D341Med (cell line): ENCODE results near the gene RICTOR.

ENCODE experiments used
- DNase-seq: peaks from one replicate; pipeline ENCODE4 v3.0.0; 2012; ENCODE audit warnings: low spot score

RICTOR gene

DNA sequence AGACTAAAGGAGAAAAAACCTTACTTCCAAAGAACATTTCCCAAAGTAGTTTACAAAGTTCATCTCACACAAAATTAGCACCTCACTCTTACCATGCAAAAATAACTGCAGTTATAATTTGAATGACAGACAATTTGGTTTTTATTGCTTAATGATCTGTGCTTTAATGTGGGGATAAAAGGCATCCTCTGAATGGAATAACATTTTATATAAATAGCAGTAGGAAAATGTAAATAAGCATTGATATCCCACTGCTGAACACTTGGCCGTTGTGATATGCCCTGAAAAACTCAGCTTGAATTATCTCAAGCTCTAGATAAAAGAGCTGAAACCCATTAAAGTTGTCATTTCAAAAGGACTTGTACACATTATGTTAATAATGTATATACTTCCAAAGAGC lies 135.2 kb downstream of the RICTOR start:
- no peak for DNase-seq

DNA sequence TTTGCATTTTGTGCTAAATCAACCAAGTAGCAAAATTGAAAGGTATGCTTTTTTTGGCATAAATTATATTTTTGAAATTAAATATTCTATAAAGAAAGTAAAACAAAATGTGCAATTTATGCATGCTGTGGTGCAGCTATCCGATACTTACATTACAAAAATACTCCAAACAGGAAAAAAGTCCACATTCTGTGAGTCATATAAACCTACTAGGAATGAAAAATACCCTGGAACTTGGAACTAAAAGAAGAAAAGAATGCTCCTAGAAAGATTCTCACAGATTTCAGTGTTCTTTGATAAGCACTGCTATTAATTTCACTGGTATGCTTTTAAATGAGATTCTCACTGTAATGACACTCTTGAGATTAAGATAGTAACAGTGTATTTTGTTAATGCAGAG lies 135.8 kb downstream of the RICTOR start:
- no peak for DNase-seq

DNA sequence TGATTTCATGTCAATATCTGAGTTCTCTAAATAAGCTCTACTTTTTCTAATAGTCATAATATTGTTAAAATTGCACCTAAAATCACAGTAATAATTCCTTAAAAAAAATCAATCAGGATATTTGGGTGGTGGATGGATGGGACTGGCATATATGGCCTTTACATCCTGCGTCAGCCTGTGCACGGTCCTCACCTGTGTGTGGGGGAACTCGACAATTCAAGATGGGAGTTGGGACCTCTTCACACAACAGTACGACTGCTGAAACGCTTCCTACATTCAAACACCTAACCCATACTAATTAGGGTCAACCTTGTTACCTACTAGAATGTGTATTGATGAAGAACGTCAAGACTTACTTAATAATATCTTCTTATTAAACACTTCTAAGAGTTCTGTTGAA lies 137.9 kb downstream of the RICTOR start:
- no peak for DNase-seq

DNA sequence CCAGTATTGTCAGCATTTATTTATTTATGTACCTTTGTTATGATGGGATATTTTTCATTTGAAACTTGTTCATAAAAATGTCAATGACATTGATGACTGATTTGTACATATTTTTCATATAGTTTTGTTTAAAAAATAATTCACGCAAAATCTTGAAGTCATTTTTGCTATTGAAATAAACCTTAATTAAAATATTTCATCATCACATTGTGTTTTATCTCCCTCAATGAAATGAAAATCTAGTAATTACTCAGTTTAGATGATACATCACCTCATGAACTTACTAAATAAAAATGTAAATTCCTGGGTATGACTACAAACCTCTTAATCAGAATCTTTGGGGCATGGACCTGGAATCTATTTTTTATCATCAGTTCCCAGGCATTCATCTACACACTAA lies 138.8 kb downstream of the RICTOR start:
- no peak for DNase-seq

DNA sequence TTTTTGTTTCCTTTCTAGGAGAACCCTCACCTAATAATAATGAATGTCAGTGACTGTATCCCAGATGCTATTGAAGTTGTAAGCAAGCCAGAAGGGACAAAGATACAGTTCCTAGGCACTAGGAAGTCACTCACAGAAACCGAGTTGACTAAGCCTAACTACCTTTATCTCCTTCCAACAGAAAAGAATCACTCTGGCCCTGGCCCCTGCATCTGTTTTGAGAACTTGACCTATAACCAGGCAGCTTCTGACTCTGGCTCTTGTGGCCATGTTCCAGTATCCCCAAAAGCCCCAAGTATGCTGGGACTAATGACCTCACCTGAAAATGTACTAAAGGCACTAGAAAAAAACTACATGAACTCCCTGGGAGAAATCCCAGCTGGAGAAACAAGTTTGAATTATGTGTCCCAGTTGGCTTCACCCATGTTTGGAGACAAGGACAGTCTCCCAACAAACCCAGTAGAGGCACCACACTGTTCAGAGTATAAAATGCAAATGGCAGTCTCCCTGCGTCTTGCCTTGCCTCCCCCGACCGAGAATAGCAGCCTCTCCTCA lies 141.3 kb downstream of the RICTOR start:
- DNase-seq: no peak

DNA sequence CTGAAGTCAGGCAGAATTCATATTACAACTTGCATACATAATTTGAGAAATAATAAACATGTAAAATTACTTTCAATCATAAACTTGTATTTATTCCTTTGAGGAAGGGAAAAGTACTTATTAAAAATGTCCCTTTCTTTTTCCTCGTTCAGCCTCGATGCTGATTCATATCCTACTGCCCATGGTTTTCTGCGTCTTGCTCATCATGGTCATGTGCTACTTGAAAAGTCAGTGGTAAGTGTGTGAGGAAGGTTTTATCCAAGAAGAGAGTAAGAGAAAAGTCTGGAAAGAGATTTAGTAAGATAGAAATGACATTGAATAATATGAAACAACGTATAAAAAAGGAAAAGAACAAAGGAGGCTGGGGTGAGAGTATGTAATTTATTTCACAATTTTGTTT lies 142.5 kb downstream of the RICTOR start:
- no peak for DNase-seq

DNA sequence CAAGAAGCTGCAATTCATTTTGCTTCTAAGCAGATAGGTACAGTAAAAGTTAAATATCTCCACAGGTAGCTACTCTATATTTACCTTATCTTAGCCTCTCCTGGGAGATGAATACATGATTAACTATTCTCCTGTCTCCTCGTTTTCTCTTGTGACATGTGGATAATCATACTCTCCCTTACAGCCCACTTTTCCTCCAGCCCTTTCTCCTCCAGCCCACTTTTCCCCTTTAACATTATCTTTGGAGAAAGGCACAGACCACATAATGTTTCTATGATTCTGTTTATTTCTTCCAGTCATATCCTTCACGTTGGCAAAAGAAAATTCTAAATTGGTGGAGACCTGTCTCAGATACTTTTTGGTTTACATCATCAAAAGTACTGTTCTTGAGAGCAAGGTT lies 144.4 kb downstream of the RICTOR start:
- DNase-seq: no peak

DNA sequence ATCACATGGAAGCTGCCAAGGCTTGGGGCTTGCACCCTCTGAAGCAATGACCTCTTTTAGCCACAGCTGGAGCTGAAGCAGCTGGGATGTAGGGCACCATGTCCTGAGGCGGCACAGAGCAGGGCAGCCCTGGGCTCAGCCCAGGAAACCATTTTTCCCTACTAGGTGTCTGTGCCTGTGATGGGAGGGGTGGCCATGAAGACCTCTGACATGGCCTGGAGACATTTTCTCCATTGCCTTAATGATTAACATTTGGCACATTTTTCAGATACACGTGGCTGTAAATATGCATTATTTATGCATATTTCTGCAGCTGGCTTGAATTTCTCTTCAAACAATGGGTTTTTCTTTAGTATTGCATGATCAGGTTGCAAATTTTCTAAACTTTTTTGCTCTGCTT lies 146.7 kb downstream of the RICTOR start:
- no peak for DNase-seq

DNA sequence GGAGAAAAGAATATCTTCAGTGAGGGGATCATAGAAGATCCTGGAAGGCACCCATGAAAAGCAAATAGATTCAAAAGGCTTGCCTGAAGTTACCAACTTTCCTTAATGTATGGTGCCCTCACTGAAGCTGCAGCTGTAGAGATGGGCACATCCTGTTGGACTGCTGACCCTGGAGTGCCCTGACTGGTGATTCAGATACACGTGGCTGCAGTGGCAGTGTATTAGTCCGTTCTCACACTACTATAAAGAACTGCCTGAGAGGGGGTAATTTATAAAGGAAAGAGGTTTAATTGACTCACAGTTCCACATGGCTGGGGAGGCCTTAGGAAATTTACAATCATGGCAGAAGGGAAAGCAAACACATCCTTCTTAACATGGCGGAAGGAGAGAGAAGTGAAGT lies 148.1 kb downstream of the RICTOR start:
- no peak for DNase-seq

DNA sequence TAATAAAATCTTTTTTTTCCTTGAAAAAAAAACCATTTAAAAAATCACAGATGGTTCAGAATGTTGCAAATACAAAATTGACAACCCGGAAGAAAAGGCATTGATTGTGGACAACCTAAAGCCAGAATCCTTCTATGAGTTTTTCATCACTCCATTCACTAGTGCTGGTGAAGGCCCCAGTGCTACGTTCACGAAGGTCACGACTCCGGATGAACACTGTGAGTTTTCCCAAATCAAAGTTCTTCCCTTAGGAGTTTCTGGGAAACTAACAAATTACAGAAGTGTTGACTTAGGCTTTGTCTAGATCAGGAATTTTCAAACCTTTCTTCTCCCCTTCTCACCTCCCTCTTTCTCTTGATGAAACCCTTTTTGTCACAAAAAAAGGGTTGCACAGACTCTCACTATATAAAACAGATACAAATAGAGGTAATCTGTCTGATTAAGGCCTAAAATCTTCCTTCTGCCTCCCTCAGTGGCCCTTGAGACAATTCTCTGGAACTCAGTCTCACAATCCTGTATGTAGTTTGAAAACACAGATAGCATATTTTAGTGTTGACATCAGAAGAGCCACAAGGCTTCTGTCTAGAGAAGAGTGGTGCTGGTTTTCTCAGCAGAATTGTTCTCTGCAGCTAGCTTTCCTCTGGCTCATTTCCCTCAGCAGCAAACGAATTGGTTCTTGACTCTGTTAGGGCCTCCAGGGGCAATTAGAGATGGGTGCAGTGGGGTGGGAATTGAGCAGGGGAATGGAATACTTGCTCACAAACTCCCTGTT lies 148.9 kb downstream of the RICTOR start:
- no peak for DNase-seq

DNA sequence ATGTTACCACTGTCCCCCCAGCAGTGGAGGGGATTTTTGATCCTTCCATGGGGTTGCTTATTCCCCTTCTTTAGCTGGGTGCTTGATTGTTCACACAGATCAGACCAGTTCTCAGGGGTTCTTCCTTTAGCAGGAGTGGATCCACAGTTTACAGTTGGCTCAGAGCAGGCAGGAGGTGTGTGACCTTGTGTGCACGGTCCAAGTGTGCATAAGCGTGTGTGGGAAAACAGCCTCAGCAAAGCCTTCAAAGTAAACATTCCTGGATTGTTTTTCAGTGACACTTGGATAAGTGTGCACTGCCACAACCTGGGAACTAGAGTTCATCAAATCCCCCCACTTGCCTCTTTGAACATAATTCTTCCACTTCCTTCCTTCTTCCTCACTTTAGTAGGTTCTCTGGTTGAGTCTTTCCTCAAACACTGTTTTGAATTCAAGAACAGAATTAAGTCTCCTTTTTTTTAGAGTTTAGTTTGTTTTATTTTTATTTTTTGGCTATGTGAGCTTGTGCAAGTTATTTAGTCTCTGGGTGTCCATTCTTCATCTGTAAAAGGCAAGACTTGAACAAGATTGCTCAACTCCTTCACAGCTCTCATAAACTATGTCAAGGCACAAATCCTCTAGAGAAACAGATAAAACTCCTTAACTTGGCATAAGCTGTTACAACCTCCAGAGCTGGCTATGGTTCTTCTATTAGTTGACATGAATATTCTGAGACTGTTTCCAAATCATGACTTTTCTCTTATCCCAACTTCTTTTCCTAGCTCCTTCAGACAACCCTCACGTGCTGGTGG lies 150.3 kb downstream of the RICTOR start:
- no peak for DNase-seq

DNA sequence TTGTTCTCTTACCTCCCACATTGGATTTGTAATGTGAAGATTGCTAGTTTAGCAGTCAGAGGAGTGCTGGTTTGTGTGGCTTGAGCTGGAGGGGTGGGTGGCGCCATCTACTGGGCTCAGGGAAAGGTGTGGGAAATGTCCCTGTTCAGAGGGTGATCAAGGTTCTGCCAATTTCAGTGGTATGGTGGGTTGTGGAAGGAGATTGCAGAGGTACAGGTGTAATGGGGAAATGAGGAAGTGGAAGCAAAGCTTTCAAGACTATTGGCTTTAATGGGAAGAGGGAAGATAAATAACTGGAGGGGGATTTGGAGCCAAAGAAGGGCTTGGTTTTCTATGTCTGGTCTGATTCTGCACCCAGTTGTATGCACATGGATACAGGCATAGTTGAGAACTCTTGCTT lies 152.0 kb downstream of the RICTOR start:
- DNase-seq: peak; percentile 79

DNA sequence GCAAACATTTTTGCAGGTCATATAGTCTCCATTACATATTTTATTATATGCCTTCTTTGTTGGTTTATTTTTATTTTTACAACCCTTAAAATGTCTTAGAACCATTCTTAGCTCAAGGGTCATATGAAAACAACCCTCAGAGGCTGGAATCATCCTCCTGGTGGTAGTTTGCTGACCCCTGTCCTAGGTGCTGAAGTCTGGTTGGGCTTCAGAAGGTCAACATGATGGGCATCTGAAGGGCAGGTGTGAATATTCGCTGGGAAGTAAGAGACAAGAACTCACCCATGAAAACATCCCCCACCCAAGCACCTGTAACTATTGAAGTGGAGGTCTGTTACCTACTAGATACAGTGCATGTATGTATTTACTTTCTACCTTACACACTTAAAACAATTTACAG lies 153.0 kb downstream of the RICTOR start:
- DNase-seq: no peak

DNA sequence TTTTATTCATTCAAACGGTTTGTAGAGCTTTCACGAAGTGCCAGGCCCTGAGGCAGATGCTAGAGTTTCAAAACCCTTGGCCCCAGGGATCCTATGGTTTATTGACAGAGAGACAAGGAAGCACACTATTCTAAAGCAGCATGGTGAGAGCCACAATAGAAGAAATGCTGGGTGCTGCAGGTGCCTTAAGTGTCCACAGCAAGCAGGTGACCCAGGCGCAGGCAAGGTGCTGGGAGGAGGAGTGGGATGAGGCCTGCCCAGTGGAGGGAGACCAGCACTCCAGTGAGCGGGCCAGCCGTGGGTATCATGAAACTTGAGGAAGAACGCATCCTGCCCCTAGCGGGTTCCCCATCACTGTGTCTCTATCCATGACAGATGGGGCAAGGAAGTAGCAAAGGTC lies 157.4 kb downstream of the RICTOR start:
- DNase-seq: no peak

DNA sequence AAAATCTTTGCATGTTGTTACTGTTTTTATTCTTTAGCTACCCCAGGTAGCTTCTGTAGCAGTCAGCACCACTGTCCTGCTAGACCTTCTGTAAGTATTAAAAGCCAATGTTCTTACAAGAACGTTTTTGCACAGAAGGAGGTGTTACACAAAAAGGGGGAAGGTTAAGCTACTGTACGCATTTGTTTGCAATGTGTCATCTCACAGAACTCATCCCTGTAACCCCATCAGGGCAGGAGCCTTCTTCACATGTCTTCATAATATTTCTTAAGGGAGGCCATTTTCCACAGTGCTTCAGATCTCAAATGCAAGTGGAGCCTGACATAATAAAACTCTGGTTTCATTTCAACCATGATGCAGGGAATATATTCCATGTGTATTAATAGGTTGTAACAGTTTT lies 160.5 kb downstream of the RICTOR start:
- DNase-seq: no peak

DNA sequence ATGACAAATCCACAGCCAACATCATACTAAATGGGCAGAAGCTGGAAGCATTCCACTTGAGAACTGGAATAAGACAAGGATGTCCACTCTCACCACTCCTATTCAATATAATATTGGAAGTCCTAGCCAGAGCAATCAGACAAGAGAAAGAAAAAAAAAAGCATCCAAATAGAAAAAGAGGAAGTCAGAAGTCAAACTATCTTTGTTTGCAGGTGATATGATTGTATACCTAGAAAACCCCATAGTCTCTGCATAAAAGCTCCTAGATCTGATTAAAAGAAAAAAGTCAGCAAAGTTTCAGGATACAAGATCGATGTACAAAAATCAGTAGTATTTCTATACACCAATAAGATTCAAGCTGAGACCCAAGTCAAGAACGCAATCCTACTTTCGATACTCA lies 162.3 kb downstream of the RICTOR start:
- DNase-seq: no peak

DNA sequence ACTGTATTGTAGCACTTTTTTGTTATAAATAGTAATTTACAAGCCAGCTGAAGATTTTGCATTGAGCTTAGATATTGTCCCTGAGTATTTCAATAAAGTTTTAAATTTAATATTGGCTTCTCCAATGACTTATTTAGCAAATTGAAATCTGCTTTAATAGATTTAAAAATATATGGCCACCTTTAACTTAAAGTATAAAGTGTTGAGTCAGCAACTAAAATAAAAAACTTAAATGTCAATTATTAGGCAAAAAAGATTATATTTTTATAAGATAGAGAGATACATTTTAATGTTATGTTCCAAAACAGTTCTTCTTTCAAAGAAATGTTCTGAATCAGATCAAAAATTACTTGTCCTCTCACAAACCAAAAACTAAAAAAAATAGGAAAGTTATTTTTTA lies 167.7 kb downstream of the RICTOR start:
- no peak for DNase-seq

DNA sequence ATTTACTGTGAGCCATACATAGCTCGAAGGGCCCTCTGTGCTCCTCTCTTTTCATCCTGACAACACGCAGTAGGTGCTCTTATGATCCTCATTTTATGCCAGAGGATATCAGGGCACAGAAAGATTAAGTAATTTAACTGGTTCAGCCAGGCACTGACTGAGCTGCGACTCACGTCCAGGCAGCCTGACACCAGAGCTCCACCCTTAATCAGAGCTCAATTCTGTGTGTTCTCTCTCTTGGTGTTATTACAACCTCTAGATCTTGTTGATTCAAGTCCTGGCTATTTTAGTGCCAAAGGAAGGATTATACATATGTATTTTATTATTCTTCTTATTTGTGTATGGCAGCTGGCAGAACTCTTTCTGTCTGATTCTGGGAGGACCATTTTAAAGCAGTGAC lies 168.7 kb downstream of the RICTOR start:
- no peak for DNase-seq

DNA sequence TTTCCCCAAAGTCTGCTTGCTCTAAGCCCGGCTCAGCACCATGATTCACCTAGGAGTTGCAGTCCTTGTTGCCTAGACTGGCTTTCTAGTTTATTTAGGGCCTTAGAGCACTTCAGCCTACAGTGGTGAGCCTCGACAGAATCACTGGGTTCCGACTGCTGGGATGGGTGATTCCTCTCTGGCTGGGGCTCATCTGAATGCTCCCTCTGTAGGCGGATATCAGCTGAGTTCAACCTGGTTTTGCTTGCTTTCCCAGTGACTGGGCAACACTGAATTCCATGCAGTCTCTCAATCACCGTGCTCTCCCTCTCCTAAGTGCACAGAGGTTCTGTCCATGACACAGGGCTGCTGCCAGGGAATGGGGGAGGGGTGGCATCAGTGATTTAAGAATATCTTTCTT lies 174.3 kb downstream of the RICTOR start:
- DNase-seq: no peak

DNA sequence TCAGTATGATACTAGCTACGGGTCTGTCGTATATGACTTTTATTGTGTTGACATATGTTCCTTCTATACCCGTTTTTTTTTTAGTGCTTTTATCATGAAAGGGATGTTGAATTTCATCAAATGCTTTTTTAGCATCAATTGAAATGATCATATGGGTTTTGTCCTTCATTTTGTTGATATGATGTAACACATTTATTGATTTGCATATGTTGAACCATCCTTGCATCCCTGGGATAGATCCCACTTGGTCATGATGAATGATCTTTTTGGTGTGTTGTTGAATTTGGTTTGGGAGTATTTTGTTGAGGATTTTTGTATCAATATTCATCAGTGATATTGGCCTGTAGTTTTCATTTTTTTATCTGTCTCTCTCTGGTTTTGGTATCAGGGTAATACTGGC lies 177.4 kb downstream of the RICTOR start:
- DNase-seq: no peak

DNA sequence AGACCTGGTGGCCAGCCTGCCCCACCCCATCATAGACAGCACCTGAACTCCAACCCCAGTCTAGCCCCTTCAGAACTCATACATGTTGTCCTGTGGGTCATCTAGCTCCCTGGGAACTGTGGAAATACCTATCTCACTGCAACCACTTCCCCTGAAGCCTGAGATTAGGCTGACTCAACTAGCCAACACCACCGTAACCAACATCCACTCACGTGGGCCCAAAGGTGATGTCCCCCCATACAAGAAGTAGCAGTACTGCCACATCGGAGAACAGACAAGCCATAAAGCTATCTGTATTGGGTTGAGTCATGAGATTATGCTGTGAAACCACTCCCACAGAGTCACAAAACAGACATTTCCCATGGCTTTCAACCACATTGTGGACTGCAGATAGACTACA lies 181.8 kb downstream of the RICTOR start:
- DNase-seq: no peak

DNA sequence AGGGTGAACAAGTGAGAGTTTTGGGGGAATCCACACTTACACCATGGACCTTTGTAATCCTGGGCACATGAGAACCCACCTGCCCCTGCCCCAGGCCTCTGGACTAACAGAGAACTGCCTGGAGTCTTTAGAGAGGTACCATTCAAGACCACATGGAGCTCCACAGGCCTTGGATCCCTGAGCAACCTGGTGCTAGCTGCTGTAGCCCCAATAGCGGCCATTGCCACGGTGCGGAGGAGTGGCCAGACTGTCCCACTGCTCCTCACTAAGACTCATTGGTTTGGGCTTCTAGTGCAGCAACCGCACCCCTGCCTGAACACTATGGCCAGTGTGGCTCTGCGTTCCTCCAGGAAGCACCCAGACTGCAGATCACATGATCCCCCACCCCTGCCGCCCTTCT lies 182.6 kb downstream of the RICTOR start:
- no peak for DNase-seq

DNA sequence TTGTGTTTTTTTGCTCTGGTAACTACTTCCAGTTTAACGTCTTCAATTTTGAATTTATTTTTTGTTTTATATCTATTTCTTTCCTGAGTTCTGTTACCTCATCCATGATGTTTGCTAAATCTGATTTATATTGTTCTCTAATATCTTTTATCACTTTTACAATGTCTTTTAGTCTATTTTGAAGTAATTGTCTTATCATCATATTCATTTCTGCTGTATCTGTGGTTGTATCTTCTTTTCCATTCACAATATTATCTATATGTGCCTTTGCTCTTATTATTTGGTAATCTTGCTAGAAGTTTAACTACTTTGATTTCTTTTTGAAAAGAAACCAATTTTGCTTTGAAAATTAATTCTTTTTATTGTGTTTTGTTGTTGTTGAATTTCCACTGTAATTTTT lies 184.8 kb downstream of the RICTOR start:
- no peak for DNase-seq

DNA sequence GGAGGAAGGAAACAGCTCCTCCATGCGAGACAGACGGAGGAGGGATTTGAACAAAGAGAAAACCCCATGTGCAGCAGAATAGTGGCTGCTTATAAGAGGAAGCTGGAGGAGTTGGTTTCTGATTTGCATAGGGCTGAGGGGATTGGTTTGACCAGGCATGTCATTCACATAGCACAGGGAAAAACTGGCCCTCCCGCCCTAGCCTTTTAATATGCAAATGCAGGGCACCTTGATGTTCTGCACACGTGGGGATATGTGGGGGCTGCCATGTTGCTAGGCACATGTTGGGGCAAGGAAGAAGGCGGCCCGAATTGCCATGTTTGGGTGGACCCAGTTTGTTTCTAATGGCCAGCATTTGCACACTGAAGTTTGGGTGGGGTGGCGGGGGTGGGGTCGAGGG lies 186.2 kb downstream of the RICTOR start:
- DNase-seq: no peak
